ENCODE results near the gene BMPR2.
"Not testable (repeated sequence)": the region's sequence is repeated elsewhere in the genome, so short reads cannot be mapped to it uniquely, and the experiment has no call there.

Gene BMPR2

DNA sequence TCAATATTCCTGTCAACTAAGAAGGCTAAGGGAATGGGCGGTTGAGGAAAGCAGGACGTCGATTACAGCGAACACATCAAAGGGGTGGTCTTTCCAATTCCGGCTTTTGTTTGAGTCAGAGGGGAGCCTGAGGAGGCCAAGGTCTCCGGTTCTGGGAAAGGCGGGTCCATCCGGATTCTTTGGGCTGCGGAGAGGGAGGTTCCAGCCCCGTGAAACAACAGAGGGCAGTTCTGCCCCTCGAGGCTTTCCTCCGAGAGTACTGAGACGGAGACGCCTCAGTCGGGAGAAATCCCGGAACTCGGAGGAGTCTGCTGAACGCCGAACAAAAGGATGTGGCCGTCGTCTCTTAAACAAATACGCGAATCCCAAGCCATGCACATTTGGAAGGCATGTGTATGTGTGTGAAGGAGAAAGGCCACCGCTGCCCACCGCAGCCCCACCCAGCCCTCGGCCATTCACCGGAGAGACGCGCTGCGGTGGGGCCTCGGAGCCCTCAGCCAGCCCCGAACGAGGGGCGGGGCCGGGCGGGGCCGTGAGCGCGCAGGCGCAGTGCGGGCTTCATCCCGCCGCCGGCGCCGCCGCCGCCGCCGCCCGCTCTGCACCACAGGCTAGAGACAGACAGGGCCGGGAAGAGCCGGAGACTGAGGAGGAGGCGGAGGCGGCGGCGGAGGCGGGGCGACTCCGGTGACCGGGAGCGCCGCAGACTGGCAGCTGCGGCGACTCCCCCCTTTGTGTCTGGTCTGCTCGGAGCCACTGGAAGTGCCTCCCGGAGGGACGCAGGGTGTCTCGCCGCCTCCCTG lies at the start of gene BMPR2:
Gene BMPR2 (plus strand): TSS at position 719 of the 800 bp plus-strand sequence. CDS start 1,148 bp downstream, outside the sequence.
- DNase-seq: peak; percentile 68

DNA sequence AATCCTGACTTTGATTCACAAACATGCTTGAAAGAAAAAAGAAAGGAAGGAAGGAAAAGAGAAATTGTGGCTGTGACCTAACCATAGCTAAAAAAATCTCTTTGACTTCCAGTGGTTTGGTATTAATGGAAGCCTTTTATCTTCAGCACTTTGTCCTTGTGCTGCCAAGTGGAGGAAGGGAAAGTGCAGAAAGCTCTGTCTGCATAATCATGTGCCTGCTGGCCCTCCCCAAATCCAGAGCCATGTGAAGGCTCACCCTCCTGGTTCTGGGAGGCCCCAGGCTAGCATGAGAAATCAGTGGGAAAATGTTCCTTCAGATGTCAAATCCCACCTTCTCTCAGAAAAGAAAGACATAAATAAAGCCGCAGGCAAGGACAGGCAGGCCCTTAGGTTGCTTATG lies 48.3 kb upstream of the BMPR2 start:
- DNase-seq: no peak

DNA sequence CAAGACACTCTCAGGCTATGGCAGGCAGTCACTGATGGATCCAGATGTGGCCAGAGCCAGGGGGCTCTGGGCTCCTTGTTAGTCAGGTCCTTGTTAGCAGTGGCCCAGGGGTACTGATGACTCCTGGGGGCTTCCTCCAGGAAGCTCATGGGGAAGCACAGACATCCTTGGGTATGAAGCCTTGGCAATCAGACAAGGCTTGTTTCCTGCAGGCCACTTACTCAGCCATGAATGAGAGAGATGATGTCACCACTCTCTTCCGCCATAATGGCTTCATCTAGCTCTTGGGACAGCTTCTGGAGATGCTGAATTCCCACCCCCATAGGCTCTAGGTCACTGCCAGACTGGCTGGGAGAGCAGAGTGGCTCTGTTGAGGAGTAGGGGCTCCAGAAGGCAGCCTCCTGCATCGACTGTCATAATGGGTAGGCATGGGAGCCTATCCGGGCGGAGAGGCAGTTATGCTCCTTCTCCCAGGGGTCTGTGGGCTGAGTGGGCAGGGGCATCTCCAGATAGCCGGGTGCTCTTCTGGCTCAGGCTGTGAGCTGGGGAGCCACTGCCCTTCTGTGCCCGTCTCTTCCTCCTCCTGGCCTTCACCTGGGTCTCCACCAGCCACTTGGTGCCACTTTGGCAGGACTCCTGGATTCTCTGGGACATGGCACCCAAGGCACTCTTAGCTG lies 40.2 kb upstream of the BMPR2 start:
- DNase-seq: no peak

DNA sequence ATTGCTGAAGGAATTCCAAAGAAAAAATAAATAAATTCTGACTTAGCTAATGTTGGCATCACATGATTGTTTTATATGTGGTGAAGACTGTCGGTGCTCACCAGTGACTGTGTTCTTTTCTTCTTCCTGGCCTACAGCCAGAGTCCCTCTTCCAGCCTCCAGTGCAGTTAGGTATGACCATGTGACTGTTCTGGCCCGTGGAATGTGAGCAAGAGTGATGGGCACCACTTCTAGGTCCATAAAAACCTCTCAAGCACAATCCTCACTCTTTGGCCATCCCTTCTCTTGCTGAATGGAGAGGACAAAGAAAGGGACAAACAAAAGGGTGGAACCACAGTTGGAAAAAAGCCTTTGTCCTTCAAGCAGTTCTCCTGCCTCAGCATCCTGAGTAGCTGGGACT lies 39.0 kb upstream of the BMPR2 start:
- DNase-seq: no peak

DNA sequence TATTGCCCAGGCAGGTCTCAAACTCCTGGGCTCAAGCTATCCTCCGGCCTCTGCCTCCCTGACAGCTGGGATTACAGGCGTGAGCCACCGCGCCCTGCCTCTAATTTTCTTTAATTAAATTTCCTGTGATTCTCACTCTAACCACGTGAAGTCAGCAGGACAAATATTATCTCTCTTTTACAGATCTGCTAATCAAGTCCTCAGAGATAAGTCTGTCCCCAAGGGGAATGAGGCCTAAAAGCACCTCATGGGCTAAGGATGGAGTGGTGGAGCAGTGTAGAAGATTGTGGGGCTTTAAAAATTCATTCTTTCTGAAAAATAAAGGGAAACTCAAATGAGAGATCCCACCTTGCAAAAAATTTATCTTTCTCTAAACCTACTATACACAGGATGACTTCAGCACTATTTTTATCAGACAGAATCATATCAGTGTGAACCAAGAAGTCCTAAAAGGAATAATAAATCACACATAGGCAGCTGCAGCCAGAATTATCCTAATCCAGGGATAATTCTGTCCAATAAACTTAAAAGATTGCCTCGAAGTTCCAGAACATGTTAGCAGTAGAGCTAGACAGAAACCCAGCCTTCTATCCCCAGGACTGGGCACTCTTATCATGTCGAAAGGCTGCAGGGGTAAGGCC lies 38.3 kb upstream of the BMPR2 start:
- DNase-seq: no peak

DNA sequence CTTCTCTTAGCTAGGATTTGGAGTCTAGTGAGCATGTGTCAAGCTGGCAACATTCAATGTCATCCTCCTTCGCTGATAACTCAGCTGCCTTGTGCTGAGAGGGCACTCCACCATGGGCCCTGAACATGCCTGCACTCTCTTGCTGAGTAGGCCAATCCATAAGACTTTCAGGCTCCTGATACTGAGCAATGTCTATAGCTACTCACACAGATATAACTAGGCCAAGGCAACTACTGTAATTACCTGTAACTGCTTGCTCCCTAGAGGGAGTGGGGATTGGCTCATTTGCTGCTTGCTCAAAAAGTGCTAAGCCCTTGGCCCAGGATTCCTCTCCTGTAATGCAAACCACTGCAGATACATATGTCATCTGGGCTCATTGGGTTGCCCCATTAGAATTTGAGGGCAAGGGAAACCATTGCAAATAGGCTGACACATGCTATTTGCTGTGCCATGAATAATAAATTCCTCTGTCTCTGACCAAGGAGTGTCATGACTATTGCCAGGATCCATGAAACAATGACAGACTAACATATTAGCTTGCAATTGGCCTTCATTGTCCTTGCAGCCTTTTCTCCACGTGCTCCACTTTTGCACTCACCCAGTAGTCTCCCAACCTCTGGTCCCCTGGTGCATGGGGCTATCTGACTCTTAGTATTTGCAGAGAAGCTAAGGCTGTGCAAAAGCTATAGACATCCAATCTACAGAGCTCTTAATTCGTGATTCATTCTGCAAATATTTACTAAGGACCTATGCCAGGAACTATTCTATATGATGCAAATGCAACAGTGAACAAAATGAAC lies 36.9 kb upstream of the BMPR2 start:
- no peak for DNase-seq

DNA sequence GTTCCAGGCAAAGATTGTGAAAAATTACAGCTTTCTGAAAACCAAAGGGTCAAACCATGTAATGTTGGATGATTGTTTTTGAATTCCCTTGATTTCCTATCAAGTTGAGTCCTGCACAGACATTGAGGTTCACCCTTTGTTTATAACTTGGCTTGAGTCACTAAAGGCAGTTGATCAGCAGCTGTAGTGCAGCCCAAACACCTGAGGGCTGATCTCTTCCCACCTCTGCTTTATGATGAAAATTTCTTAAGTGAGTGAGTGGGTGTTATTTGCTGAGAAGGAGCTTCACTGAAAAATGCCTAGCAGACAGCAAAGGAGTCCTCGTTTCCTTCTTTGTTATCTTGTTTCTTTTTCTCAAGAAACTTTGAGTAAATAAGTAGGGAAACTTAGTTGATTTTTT lies 31.9 kb upstream of the BMPR2 start:
- DNase-seq: no peak

DNA sequence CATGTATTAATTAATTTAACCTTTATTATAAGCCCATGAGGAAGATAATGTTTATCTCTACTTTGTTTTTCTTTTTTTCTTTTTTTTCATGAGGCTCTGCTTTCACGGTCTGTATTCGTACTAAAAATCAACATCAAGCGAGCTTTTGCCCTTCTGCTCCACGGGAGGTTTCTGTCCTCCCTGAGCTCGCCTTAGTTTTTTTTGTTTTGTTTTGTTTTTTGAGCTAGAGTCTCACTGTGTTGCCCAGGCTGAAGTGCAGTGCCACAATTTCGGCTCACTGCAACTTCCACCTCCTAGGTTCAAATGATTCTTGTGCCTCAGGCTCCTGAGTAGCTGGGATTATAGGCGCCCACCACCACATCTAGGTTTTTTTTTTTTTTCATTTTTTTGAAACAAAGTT lies 29.9 kb upstream of the BMPR2 start:
- no peak for DNase-seq

DNA sequence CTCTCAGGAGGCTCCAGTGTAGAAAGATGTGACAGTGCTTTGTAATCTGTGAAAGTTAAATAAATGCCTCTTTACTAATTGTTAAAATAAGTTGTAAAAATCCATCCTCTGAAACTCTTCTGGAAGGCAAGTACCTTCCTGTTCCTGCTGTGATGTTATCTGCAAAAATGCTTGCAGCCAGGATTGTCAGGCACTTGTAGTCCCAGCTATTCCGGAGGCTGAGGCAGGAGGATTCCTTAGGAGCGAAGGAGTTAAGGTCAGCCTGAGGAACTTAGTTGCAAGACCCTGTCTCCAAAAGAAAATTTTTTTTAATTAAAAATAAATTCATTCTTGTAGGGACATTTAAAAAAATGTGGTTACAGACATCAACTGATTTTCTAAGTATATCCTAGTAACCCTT lies 22.7 kb upstream of the BMPR2 start:
- DNase-seq: no peak

DNA sequence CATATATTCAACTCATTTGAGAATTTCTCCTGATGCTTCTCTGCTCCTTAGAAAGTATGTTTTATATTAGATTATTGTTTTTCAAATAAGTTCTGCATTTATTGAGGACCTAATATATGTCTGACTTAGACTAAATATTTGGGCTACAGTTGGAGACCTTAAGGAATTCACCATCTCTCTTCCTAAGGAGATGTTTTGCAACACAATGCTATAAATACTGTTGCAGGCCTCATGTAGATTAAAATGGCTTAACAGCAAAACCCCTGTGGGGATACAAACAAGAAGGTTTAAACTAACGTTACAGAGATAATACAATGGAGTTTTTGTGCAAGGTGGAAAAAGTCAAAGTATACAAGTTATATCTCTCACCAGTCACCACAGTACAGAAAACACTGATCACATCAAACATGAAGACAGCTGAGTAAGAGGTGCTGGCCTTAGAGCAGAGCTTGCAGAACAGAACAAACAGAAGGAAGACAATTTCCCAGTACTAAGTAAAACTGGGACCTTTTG lies 20.1 kb upstream of the BMPR2 start:
- DNase-seq: peak; percentile 64

DNA sequence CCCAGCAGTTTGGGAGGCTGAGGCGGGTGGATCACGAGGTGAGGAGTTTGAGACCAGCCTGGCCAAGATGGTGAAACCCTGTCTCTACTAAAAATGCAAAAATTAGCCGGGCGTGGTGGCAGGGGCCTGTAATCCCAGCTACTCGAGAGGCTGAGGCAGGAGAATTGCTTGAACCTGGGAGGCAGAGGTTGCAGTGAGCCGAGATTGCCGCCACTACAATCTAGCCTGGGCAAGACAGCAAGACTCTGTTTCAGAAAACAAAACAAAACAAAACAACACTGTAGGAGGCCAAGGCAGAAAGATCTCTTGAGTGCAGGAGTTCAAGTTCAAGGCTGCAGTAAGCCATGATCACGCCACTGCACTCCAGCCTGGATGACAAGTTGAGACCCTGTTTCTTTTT lies 17.2 kb upstream of the BMPR2 start:
- not testable (repeated sequence) for DNase-seq

DNA sequence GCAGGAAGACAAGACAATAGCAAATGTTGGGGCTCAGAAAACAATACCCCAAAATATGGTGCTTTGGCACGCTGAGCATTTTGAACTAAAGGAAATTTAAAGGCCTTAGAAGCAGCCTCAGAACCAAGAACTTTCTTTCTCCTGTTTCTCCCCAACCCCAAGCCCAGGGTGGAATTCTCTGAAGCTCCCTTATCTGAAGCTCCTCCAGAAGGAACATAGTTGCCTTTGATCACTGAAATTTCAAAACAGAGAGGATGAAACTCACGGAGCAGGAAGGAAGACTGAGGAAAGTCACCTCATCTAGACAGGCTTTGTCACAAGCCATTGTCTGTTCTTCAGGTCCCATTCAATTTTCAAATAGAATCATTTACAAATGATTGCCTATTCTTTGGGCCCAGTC lies 15.5 kb upstream of the BMPR2 start:
- no peak for DNase-seq

DNA sequence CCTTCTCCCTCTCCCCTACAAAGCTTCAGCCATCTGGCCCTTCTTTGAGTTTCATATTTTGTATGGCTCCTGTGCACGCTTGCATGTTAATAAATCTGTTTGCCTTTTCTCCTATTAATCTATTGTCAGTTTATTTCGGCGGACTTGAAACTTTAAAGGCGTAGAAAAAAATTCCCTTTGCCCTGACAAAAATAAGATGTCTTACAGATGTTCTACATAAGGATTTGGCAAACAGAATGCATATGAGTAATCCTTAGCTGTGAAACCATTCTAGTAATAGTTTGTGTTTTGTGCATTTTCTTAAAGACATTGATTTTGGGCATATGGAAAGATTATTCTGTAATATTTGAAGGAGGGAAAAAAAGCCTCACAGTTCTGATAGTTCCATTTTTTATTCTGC lies 15.0 kb upstream of the BMPR2 start:
- DNase-seq: no peak

DNA sequence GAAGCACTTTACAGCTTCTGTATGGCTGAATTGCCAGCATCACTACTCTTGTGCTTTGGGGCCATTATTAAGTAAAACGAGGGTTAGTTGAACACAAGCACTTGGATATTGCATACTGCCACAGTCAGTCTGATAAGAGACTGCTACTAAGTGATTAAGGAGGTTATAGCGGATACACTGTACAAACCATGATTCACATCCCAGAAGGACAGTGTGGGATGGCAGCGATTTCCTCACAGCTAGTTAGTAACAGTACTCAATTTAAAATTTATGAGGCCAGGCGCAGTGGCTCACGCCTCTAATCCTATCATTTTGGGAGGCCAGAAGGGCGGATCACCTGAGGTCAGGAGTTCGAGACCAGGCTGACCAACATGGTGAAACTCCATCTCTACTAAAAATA lies 2.6 kb upstream of the BMPR2 start:
- DNase-seq: peak; percentile 50

DNA sequence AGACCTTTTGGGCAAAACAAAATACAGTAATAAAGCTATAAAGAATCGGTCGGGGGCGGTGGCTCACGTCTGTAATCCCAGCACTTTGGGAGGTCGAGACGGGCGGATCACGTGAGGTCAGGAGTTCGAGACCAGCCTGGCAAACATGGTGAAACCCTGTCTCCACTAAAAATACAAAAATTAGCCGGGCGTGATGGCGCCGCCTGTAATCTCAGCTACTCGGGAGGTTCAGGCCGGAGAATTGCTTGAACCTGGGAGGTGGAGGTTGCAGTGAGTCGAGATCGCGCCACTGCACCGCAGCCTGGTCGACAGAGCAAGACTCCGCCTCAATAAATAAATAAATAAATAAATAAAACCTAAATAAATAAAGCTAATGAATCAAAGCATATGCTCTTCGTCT lies 1.7 kb upstream of the BMPR2 start:
- not testable (repeated sequence) for DNase-seq

DNA sequence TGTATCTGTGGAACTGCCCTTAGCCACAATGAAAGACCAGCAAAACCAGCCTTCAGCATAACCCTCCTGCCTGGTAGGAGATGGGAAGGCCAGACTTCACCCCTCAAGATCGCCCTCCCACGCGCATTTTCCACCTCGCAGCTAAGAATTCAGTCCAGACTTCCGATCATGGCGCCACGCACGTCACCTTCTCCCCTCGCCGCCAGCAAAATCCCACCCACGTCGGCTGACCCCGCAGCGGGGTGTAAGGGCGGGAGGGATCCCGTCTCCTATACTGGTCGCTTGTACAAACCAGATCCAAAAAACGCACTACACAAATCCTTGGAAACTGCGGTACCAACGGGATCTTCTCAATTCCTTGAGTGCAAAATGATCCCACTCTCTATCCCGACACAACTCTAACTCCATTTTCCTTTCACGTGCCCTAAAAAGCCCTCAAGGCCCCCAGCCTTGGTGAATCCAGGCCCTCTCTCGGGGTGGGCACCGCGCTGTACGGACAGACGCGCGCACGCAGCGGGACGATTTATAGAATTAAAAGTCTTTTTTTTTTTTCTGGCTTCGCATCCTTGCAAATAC lies 1.0 kb upstream of the BMPR2 start:
- DNase-seq: no peak

DNA sequence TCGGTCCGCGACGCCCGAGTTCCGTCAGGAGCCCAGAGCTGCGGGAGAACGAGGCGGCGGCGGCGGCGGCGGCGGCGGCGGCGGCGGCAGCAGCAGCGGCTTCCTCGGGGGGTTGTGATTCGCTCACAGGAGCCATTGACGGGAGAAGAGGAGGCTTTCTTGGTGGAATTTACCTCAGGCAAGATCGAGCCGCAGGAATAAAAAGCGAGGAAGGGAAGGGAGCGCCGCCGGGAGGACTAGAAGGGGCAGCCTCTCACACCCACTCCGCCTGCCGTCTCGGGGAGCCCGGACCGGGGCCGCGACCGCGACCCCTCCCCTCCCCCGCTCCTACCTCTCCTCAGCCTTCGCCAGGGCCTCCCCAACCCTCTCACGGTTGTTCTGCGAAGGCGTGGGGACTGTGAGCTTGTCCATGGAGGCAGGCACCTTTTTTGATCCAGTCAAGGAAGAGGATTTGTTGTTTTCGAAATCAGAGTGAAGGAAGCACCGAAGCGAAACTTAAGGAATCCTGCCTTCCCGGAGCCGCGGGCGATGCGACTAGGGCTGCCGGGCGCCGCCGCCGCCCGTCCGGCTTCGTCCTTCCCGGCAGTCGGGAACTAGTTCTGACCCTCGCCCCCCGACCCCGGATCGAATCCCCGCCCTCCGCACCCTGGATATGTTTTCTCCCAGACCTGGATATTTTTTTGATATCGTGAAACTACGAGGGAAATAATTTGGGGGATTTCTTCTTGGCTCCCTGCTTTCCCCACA lies 506 bp downstream of the BMPR2 start:
- DNase-seq: no peak

DNA sequence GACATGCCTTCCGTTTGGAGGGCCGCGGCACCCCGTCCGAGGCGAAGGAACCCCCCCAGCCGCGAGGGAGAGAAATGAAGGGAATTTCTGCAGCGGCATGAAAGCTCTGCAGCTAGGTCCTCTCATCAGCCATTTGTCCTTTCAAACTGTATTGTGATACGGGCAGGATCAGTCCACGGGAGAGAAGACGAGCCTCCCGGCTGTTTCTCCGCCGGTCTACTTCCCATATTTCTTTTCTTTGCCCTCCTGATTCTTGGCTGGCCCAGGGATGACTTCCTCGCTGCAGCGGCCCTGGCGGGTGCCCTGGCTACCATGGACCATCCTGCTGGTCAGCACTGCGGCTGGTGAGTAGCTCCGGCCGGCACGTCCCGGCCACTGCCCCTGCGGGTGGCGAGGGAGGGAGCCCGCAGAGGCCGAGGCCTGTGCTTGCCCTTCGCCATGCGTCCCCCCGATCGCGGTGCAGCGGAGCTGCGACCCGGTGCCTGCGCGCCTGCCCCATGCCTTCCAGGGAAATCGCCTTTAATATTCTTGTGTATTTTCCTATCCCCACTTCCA lies 1.2 kb downstream of the BMPR2 start:
- no peak for DNase-seq

DNA sequence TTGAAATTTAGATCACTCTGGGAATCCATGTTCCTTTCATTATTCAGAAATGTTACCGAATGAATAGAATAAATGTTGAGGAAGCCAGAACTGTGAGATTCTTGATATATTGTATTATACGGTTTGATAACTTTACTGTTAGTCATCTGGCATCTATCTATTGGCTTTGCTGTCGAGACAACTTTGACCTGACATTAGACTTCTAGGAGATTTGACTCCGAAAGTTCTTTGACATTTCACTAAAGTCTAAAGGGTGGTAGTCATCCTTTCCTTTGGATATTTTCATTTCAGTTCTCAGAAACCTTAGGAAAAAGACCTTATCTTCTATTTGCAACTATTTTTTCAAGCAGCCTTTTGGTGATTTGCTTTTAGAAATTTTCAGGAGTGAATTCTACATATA lies 1.9 kb downstream of the BMPR2 start:
- DNase-seq: no peak

DNA sequence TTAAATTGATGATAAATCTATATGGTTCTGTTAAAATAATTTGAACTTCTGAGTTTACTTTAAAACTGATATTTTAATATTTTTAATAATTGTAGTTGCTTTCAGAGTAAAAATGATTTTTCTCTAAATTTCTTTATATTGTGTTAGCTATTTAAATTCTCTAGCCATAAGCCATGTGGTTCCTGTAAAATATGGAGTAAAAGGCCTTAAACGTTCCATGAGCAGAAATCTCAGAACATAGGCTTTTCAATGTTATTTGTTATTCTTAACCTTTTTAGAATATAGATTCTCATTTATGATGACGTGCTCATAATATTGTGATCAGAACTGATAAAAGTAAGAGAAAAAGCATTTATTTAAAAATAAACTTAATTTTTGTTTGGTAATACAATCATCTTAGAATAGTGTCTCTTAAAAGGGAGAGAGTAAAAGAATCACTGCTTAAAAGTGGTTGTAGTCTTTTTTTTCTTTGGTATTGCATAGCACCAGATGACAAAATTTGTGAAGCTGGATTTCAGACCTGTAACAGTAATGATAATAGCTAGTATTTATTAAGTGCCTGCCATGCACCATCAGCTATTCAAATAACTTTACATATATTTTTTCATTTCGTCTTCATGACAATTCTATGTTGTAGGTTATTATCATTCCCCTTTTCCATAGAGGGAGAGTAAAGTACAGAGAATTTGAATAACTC lies 2.7 kb downstream of the BMPR2 start:
- DNase-seq: no peak

DNA sequence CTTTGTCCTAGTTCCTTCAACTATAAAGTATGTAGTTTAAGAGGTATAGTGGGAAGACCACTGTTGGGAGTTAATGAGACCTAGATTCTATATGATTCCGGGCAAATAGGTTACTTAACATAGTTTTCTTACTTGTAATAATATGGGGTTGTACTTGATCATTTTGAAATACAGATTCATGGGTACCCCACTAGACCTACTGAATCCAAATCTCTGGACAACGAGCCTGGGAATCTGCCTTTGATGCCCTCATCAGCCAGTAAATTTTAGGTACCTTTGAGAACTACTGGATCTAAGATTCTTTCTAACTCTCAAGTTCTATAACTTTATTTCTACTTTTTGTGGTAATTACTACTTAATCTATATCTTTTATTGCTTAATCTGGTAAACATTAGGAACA lies 6.6 kb downstream of the BMPR2 start:
- DNase-seq: no peak
